ENCODE results near the gene CSTB. TPM values are rescaled to one million over a fixed set of nuclear protein-coding genes. Genes with fewer than 3 reads are reported as not detected.
"Not testable (repeated sequence)": the region's sequence is repeated elsewhere in the genome, so short reads cannot be mapped to it uniquely, and the experiment has no call there.

CSTB gene, protein sequence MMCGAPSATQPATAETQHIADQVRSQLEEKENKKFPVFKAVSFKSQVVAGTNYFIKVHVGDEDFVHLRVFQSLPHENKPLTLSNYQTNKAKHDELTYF
- 10 to 100 TPM; 44.0 to 44.1 TPM for total RNA-seq

DNA sequence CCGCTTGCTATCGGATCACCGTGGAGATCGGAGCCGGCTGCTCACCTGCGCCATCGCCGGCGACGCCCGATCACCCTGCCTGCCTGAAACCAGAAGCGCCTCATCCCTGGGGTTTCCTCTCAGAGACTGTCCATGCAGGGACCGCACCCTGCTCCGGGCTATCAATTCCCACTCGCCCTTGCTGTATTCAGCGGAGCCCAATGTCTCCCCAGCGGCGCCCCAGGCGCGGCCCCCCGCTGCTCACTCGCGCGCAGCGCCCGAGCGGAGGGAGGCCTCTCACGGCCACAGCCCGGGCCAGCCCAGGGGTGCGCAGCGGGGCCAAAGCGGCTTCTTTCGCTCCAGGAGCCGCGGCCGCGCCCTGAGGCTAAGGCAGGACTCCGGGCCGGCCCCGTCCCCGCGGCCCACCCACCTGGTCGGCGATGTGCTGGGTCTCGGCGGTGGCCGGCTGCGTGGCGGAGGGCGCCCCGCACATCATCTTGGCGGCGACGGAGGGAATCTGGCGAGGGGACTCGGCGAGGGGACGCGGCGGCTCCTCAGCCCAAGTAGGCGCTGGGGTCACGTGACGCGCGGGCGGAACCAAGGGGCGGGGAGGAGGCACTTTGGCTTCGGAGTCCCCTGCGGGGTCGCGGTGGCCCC is at the start of gene CSTB:
CSTB (minus strand) TSS at position 514 of the 636 bp plus-strand sequence; CDS start at position 475, 39 bp downstream.
- ChIA-PET POLR2A (no interaction called here), CTCF (no interaction called here)

DNA sequence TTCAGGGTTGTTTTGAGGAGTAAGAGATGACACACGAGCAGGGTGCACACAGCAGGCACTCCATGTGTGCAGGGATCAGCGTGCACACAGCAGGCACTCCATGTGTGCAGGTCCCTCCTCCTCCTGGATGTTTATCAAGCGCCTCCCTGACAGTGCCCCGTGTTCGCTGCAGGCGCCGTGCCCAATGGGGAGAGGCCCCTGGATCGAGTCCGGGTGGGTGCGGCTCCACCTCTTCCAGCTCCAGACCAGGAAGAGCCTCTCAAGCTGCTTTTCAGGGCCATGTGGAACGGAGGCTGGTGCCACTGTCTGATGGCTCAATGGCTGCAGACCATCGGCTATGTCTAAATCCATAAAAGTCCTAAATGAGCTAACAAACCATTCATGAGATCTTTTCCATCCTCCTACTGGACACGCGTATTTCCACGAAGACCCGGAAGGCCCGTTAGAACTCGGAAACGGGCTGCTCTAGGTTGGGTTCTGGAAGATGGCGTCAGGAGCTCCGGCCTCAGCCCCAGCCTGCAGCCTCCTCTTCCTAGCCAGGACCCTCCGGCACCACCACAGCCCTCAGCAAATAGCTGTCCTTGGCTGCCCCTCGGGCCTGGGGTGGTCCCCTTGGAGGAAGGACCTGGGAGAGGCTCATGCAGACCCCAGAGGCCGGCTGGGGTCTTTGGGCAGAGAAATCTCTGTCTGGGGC is 49.3 kb upstream of the CSTB start:
- POLR2A ChIA-PET: no interaction called here
- CTCF ChIA-PET: interaction anchor here (1.2 to 1.5 kb wide), 2 partner anchors 96 to 151 kb away, joined by 3 to 6 read pairs; no protein-coding TSS in a partner anchor

DNA sequence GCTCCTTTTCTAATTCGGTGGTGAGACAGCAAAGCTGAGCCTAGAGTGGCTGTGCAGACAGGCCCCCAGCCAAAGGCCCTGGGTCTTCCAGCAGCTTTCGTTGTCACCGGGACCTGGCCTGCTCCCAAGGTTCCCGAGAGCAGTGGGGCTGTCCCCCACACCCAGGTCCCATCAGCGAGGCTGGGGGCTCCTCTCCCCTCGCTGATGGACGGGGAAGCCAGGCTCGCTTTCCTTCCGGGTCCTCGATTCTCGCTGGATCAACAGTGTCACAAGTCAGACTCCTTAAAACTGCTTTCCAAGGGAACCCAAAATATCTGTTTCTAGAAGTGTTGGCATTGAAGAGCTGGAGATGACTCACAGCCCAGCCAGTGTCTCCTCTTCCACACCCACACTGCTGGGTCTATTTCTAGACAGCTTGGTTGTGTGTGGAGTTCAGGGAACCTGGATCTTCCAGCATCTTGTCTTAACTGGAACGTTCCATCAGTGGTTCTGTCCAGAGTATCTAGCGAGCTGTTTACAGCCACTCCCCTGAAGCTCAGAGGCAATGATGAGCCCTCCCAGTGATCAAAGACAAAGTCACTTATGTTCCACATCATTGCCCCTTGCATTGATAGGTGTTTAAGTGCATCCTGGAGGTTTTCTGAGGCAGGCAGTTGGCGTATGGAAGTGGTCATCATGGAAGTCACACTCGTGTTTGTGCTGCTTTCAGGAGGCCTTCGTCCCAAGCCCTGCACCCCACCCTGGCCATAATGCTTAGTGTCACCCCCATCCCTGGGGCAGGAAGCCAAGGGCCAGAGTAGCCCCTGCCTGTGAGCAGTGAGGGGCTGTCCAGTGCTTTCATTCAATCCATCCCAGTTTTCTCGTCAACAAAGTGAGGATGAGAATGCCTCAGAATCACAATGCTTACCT is 48.5 kb upstream of the CSTB start:
- ChIA-PET POLR2A (no interaction called here), CTCF (interaction anchor here (1.2 kb wide), 1 partner anchor 14 kb away, joined by 3 read pairs; no protein-coding TSS in a partner anchor)

DNA sequence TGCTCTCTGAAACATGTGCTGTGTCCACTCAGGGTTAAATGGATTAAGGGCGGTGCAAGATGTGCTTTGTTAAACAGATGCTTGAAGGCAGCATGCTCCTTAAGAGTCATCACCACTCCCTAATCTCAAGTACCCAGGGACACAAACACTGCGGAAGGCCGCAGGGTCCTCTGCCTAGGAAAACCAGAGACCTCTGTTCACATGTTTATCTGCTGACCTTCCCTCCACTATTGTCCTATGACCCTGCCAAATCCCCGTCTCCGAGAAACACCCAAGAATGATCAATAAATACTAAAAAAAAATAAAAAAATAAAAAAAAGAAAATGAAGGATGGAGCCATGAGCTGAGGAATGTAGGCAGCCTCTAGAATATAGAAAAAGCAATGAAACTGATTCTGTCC is 46.6 kb upstream of the CSTB start:
- POLR2A ChIA-PET: not testable (repeated sequence)
- CTCF ChIA-PET: interaction anchor here (1.6 kb wide), 1 partner anchor 116 kb away, joined by 4 read pairs; no protein-coding TSS in a partner anchor

DNA sequence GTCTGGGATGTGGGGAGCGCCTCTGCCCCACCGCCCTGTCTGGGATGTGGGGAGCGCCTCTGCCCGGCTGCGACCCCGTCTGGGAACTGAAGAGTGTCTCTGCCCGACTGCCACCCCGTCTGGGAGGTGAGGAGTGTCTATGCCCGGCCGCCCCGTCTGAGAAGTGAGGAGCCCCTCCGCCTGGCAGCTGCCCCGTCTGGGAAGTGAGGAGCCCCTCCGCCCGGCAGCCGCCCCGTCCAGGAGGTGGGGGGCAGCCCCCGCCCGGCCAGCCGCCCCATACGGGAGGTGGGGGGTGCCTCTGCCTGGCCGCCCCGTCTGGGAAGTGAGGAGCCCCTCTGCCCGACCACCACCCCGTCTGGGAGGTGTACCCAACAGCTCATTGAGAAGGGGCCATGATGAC is 46.1 kb upstream of the CSTB start:
- POLR2A ChIA-PET: not testable (repeated sequence)
- CTCF ChIA-PET: interaction anchor here (1.6 kb wide), 1 partner anchor 116 kb away, joined by 4 read pairs; no protein-coding TSS in a partner anchor

DNA sequence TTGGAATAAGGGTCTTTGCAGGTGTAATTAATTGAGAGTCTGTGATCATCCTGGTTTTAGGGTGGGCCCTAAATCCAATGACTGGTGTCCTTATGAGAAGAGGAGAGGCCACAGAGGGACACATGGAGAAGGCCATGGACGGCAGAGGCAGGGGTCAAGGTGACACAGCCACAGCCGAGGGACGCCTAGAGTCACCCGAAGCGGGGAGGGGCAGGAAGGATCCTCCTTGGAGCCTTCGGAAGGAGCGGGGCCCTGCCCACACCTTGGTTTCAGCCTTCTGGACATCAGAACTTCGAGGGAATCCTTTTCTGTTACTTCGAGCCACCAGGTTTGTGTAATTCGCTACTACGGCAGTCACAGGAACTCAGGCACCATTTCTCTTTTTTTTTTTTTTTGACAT is 44.4 kb upstream of the CSTB start:
- CTCF ChIA-PET: no interaction called here
- POLR2A ChIA-PET: no interaction called here

DNA sequence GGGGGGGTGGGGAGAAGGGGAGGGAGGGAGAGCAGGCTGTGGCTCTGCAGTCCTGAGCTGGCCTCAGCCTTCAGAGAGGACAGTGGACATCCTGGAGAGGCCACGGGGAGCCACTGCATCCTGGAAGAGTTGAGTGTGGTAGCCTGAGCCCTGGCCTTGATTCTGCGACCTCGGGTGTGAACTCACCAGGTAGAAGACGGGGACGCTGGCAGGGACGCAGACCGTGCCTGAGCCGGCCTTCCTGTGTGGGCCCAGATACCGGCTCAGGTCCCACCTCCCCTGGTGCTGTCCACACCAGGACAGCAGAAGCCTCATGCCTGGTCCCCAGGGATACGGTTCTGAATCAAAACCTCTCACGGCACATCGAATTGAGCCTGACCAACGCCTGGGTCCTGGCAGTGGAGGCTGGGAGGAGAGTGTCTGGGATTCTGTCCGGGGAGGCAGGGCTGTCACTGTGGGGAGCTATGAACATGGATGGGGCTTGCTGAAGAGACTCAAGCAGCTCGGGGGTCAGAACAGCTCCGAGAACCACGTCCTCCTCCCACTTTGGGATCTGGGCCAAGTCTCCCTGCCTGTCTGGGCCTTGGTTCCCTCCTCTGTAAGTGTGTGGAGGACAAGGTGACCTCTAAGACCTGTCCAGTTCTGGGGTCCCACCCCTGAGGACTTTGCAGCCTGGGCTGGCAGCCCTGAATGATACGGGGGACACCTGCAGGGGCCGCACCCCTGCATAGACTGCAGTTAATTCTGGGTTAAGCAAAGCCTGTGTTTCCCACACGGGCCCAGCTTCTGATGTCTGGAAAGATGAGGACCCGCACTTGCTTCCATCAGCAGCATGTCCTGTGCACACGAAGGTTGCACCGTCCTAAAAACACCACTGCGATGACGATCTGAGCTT is 43.6 kb upstream of the CSTB start:
- ChIA-PET CTCF (interaction anchor here (1.1 kb wide), 1 partner anchor 116 kb away, joined by 3 read pairs; no protein-coding TSS in a partner anchor), POLR2A (no interaction called here)

DNA sequence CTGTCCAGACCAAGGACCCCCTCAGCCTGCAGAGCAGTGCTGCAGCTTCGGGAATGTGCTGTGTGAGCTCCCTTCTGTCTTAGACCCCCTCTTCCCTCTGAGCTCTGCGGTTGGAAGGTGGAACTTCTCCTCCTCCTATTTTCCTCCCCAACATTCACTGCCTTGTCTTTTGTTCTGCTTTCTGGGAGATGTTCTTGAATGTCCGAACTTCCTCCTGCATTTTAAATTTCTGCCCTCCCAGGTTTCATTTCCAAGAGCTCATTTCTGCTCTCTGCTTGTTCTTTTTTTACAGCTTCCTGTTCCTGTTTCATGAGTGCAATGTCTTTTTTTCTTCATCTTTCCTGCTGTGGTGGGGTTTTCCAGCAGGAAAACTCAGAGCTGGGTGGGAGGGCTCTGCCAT is 42.6 kb upstream of the CSTB start:
- POLR2A ChIA-PET: no interaction called here
- CTCF ChIA-PET: interaction anchor here (1.1 kb wide), 1 partner anchor 117 kb away, joined by 3 read pairs; no protein-coding TSS in a partner anchor

DNA sequence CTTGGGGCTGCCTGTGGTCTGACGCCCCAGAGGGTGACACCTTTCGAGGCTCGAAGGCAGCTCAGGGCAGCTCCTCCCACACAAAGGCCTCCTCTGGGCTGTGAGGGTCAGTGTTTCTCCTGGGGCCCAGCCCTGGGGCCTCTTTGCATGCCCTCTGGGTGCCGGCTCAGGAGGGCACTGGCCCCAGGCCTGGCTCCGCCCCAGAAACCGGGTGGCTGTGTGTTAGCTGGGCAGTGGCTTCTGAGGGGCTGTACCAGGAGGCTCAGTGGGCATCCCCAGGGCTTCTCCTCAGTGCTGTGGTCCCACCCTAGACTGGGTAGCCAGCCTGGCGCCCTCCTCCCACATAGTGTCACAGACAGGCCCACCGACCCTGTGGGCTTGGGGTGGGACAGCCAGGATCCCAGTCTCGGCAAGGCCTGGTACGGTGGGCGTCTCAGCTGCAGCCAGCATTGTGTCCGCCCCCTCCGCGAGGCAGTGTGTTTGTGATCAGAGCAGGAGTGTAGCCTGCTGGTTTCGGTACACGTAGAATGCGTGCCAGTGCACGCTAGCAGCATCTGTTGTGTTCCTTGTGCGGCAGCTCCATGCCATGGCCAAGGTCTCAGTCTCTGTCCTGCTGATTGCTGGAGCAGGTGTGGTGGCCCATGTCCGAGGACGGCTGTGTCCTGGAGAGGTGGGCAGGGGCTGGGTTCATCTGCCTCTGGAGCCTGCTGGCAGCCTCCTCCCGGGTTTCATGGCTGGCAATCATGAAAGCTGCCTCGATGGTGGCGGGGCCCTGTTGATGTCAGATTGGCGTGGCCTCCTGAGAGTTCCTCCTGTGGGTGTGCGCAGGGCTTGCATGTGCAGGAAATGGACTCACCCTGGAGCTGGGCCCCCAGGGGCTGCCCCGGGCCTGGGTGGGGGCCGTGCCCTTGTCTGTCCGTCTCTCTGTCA is 41.3 kb upstream of the CSTB start:
- ChIA-PET POLR2A (no interaction called here), CTCF (interaction anchor here (1.3 kb wide), 1 partner anchor 122 kb away, joined by 3 read pairs; no protein-coding TSS in a partner anchor)

DNA sequence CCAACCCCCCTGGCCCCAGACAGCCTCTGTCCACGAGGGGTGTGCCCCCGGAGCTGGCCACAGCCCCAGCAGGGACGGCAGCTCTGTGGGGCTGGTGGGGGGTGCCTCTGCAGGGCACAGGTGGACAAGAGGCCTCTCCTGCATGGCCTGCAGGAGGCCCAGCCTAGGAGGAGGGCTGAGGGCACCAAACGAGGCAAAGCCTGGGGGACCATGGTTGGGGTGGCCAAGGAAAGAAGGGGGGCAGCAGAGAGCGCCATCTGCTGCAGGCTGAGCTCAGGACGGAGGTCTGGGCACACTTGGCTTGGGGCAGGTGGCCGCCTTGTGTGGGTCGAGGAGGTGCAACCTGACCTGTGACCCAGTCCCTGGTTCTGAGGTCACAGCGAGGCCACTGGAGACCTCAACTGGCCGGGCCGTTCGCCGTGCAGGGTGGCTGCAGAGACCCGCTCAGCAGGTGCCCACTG is 40.5 kb upstream of the CSTB start:
- CTCF ChIA-PET: interaction anchor here (1.3 kb wide), 1 partner anchor 123 kb away, joined by 3 read pairs; no protein-coding TSS in a partner anchor
- POLR2A ChIA-PET: no interaction called here

DNA sequence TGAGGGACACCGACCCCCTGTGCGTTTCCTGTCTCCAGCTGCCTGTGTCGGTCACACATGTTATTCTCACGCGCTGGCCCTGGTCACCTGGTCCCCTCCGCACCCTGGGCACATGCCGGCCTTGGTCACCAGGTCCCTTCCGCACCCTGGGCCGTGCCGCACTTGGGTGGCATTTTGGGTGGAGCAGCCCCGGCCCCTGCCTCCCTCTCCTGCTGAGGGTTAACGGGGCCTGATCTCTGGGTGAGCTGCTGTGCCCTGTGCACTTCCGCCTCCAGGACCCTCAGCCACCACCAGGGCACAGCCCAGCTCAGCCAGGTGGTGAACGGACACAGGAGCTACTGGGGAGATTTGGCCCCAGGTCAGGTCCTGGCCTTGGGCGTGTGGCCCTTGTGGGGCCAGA is 39.9 kb upstream of the CSTB start:
- ChIA-PET POLR2A (no interaction called here), CTCF (interaction anchor here (1.3 kb wide), 1 partner anchor 123 kb away, joined by 3 read pairs; no protein-coding TSS in a partner anchor)

DNA sequence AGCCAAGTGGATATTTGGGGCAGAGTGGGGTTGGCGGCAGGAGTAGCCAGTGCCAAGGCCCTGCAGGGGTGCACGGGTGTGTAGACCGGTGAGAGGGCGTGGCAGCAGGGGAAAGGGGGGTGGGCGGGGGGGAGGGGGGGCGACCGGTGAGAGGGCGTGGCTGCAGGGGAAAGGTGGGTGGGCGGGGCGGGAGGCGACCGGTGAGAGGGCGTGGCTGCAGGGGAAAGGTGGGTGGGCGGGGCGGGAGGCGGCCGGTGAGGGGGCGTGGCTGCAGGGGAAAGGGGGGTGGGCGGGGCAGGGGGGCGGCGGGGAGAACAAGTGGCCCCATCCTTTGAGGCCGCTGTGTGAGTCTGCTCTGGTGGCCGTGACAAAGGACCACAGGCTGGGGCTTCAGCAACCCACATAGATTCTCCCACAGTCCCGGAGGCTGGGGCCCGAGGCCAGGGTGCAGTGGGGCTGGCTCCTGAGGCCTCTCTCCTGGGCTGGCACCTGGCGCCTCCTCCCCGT is 39.1 kb upstream of the CSTB start:
- CTCF ChIA-PET: no interaction called here

DNA sequence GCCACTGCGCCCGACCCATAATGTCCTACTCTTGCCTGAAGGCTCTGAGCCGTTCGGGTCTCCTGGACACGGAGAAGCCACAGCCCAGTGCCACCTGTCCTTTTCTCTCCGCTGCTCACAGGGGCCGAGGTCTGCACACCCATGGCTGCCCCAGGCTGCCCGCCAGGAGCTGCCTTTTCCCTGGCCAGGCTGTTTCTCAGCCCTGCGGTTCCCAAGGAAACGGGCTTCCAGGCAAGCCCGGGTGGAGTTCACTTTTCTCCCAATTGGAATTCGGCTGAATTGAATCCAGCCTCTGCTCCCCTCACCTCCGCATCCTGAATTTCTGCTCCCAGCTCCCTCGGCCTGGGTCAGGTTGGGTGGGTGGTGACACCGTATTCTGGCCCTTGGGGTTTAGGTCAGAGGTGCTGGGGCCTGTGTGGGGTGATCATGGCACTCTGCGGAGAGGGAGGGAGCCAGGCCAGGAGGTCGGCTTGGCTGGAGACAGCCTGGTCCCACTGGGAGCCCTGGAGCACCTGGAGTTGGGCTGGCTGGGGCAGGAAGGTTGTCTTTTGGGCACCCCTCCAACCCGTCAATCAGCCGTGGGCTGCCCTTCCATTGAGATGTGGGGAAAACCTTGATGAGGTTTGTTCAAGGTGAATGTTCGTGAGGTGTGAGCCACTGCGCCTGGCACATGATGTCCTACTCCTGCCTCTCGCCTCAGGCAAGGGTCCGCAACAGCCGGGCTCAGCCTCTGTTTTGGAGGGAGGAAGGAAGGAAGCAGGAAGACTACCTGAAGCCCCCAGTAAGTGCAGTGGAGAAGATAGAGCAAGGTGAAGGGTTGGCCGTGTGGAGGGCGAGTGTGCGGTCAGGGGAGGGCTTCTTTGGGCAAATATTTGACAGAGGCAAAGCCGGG is 38.4 kb upstream of the CSTB start:
- CTCF ChIA-PET: interaction anchor here (0.7 to 1.6 kb wide), 2 partner anchors 124 to 199 kb away, joined by 3 to 5 read pairs; no protein-coding TSS in a partner anchor
- POLR2A ChIA-PET: no interaction called here

More for the DNA sequence above, 39.1 kb upstream of the CSTB start:
- POLR2A ChIA-PET: no interaction called here

DNA sequence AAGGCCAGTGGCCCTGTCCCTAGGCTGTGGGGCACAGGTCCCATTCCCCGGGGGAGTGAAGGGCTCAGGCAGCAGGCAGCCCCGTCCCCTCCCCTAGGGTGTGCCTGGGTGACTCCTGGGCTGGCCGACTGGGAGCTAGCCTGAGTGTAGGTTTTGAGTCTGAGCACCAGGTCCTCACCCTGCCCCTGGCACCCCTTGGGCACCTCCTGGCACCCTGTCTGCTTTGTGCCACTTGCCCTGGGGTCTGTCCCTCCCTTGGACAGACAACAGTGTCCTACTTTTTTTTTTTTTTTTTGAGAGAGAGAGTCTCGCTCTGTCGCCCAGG is 37.5 kb upstream of the CSTB start:
- ChIA-PET POLR2A (no interaction called here), CTCF (interaction anchor here (0.7 to 1.6 kb wide), 2 partner anchors 125 to 200 kb away, joined by 3 to 5 read pairs; no protein-coding TSS in a partner anchor)

DNA sequence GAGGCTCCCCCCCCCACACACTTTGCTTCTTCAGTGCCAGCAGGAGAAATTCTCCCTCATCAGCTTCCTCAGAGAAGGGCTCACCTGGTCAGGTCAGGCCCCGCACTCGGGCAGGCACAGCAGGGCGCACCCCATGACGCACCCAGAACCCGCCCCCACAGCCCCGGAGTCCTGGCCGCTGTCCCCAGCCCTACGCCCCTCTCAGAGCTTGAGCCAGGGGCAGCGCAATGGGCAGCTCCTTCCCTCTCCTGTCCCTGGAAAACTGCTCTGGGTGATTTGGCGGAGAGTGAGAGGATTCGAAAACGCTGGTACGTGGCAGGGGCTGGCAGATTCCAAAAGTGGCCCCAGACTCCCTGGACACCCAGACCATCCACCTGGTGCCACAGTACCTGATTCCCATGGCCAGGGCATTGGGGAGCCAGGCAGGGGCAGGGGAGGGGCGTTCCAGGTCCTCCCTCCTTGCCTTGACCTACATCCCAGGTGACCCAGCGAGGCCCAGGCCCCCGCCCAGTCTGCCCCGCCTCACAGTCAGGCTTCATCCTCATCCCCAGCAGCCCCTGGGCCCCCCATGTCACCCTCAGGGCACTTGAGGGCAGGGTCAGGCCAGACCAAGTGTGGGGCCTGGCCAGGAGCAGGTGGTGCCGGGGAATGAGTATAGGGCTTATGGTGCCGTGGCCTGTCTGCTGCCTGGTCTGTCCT is 37.0 kb upstream of the CSTB start:
- CTCF ChIA-PET: interaction anchor here (0.6 to 2.8 kb wide), 4 partner anchors 78 to 488 kb away, joined by 3 to 17 read pairs (median 4); no protein-coding TSS in a partner anchor
- POLR2A ChIA-PET: no interaction called here

All from activated CD8-positive, alpha-beta memory T cell treated with anti-CD3 and anti-CD28 coated beads for 36 hours (primary cell).